NCI-H2107 (cell line): ENCODE results near the gene ENPP3.

ENCODE experiments used
- DNase-seq: peaks from one replicate; lab custom pipeline; 2025; lab: John Stamatoyannopoulos, UW

ENPP3 gene

GRCh38 chr6:131765081-131765803 lies 128.1 kb downstream of the ENPP3 start:
- no peak for DNase-seq

GRCh38 chr6:131765804-131766135 lies 128.7 kb downstream of the ENPP3 start:
- no peak for DNase-seq

- no peak for DNase-seq
Measured at GRCh38 chr6:131766631-131767030, 129.5 kb downstream of the ENPP3 start.

GRCh38 chr6:131768964-131769363 lies 131.9 kb downstream of the ENPP3 start:
- DNase-seq, result no peak

GRCh38 chr6:131769385-131770141 lies 132.5 kb downstream of the ENPP3 start:
- no peak for DNase-seq

- DNase-seq, result no peak
Measured at GRCh38 chr6:131770776-131771175, 133.7 kb downstream of the ENPP3 start.

GRCh38 chr6:131773284-131773950 lies 136.3 kb downstream of the ENPP3 start:
- no peak for DNase-seq

- DNase-seq, result no peak
Measured at GRCh38 chr6:131775886-131776285, 138.8 kb downstream of the ENPP3 start.

- DNase-seq, result no peak
Measured at GRCh38 chr6:131776985-131777384, 139.9 kb downstream of the ENPP3 start.

- DNase-seq, result no peak
Measured at GRCh38 chr6:131778169-131778568, 141.1 kb downstream of the ENPP3 start.

- DNase-seq, result no peak
Measured at GRCh38 chr6:131779304-131779703, 142.2 kb downstream of the ENPP3 start.

GRCh38 chr6:131780600-131780999 lies 143.5 kb downstream of the ENPP3 start:
- DNase-seq, result no peak

GRCh38 chr6:131781687-131782086 lies 144.6 kb downstream of the ENPP3 start:
- no peak for DNase-seq

- DNase-seq, result no peak
Measured at GRCh38 chr6:131782764-131783163, 145.7 kb downstream of the ENPP3 start.

GRCh38 chr6:131784561-131784960 lies 147.5 kb downstream of the ENPP3 start:
- no peak for DNase-seq

GRCh38 chr6:131787079-131787478 lies 150.0 kb downstream of the ENPP3 start:
- no peak for DNase-seq

GRCh38 chr6:131787766-131788712 lies 150.9 kb downstream of the ENPP3 start:
- no peak for DNase-seq

- no peak for DNase-seq
Measured at GRCh38 chr6:131789219-131789618, 152.1 kb downstream of the ENPP3 start.

- DNase-seq, result no peak
Measured at GRCh38 chr6:131791476-131791875, 154.4 kb downstream of the ENPP3 start.

- DNase-seq, result no peak
Measured at GRCh38 chr6:131792091-131792496, 155.0 kb downstream of the ENPP3 start.

GRCh38 chr6:131795366-131795765 lies 158.3 kb downstream of the ENPP3 start:
- no peak for DNase-seq
